Measurements from ENCODE around the gene MUS81.
A peak's percentile ranks its signal among the peaks of the same experiment; 100 is the strongest.

Gene MUS81

DNA sequence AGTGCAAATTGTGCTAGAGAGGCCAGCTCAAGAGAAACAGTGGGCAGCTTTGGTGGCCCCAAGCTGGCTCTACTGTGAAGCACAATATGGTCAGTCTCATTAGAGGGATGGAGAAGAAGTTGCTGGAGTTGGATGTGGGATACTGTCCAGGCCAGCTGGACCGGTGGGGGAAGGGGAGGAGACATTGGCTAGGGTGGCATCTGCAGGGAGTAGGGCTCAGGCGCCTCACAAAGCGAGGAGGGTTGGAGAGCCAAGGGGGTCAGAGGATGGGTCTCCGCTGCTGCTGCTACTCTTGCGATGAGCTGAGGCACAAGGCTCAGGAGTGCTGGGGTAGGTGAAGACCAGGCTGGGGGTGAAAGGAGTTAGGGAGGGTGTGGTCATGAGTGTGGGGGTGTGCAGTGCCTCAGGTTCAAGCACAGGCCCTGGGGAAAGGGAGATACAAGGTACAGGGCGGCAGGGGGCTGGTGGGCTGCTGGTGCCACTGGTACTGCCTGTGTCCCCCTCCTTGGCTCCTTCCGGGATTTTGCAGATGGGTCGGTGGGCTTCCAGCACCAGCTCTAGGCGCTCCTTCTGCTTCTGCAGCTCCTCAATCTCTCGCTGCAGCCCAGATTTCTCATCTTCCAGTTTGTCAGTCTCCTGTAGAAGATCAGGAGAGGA, 32.6 kb downstream of the MUS81 start:
- DNase-seq = no peak

- DNase-seq = peak; percentile 39
Measured at GRCh38 chr11:65894034-65894591, 33.9 kb downstream of the MUS81 start.

DNA sequence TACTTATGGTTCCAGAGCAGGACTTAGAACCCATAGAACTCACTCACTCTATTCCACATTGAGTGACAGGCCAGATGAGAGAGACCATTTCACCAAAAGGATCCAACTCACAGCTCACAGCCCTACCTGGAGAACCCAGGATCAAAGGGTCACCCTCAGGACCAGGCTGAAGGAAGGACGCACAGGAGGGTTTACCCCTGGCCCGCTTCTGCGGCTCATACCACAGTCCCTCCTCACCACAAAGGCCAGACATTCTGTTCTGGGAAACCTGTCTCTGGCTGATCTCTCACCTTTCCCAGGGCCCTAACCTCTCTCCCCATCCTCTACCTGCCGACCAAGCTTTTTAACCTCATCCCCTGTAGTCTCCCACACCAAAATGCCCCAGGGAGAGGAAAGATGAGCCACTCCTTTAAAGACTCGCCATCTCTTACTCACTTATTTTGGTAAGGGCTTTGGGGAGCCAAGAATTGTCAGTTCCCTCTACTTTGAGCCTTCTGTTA, 35.3 kb downstream of the MUS81 start:
- DNase-seq = no peak

GRCh38 chr11:65896034-65896999, 36.1 kb downstream of the MUS81 start:
- DNase-seq = no peak

DNA sequence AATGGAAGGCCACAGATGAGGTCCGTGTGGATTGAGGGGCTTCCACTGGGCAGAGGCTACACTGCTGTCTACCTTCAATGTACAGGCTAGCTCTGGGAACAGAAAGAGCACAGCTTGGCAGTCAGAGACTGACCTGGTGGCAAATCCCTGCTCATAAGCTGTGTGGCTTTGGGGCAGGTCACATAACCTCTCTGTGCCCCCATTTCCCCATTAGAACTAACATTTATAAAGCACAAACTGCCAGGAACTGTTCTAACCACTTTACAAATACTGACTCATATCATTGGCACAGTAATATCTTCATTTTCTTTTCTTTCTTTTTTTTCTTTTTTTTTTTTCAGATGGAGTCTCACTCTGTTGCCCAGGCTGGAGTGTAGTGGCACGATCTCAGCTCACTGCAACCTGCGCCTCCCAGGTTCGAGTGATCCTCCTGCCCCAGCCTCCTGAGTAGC, 36.8 kb downstream of the MUS81 start:
- no peak for DNase-seq

DNA sequence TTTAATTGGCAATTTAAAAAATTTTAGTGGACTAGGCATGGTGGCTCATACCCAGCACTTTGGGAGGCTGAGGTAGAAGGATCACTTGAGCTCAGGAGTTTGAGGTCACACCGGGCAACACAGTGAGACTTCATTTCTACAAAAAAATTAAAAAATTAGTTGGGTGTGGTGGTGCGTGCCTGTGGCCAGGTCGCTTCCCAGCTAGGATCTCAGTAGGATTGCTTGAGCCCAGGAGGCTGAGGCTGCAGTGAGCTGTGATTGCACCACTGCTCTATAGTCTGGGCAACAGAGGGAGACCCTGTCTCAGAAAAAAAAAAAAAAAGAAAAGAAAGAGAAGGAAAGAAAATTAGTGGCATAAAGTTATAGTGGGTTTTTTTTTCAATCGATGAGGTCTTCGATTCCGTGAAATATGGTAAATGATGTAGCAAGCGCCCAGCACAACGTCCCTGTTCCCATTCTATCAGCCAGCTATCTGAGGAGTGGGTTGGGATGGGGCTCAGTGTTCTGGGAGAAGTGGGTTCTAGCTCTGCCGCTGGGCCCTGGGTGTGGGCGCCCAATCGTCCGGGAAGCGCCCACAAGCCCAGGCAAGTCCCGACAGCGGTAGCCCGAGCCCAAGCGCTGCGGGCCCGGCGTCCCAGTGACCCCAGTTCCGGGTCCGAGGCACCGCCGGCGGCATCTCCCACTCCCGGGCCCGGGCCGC, 38.6 kb downstream of the MUS81 start:
- DNase-seq = no peak

GRCh38 chr11:65899356-65900124, 39.3 kb downstream of the MUS81 start:
- DNase-seq = peak; percentile 43

DNA sequence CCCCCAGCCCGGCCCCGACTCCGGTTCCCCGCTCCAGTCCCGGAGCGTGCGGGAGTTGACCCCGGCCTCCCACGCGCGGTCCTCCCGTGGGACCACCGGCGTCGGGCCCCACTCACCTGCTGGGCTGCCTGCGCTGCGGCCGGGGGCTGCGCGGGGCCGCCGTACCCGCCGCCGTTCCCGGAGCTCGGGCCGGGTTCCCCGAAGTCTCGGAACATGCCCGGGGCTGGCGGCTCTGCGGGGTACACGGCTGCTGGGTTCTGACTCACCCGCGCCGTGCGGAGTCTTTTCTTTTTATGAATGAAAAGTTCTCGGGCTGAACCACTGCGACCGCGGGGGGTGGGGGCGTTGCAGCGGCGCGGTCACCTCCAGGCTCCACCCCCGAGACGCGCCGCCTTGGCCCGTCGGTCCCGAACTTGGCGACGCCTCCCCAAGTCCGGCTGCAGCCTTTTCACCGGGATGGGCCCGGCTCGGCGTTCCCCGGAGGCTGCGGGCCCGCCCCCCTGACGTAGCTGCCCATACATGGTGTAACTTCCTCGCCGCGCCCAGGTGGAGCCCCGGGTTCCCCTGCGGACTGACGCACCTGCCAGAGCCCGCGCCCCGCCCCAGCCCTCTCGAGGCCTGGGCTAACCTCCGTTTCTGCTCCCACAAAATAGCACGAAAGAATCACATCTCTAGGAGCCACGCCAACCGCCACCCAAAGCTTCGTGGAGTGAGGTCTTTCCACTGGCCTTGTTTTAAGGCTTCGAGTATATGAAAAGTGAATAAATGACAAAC, 40.1 kb downstream of the MUS81 start, which contains the start of gene FOSL1:
FOSL1 (minus strand) TSS at position 264 of the 774 bp plus-strand sequence; CDS start at position 215, 49 bp downstream.
- DNase-seq = peak; percentile 85

GRCh38 chr11:65900899-65901180, 40.6 kb downstream of the MUS81 start:
- DNase-seq = no peak

DNA sequence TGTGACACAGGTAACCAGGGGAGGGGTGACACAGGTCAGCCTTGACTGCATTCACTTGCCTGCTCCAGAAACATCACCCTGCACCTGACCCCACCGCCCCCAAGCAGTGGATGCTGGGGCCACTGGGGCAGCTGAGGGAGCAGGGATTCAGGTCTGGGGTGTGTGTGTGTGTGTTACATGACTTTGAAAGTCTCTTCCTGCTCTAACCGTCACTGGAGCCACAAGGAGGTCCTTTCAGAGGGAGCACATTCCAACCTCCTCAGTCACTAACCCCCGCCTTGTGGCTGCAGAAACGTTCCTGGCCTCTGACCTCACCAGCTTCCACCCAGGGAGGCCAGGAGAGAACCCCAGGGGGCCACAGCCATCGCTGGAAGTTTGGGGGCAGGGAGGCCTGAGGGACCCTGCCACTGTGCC, 42.8 kb downstream of the MUS81 start:
- DNase-seq = peak; percentile 76

- DNase-seq = no peak
Measured at GRCh38 chr11:65903715-65904114, 43.5 kb downstream of the MUS81 start.

- DNase-seq = peak; percentile 44
Measured at GRCh38 chr11:65906602-65907001, 46.4 kb downstream of the MUS81 start.

DNA sequence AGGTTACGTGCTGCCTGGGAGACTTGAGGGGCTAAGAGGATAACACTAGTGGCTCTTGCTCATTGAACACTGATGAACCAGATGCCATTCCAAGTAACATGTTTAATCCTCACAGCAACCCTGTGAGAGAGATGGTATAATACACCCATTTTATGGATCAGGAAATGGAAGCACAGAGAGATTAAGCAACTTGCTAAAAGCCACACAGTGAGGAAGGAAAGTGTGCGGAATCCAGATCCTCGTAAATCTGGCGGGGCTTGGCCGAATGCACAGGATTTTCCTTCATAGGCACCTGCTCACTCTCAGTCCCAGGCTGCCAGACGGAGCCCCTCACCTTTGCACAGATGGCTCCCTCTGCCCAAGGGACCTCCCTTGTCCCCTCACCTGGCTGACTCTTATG, 47.6 kb downstream of the MUS81 start:
- no peak for DNase-seq

DNA sequence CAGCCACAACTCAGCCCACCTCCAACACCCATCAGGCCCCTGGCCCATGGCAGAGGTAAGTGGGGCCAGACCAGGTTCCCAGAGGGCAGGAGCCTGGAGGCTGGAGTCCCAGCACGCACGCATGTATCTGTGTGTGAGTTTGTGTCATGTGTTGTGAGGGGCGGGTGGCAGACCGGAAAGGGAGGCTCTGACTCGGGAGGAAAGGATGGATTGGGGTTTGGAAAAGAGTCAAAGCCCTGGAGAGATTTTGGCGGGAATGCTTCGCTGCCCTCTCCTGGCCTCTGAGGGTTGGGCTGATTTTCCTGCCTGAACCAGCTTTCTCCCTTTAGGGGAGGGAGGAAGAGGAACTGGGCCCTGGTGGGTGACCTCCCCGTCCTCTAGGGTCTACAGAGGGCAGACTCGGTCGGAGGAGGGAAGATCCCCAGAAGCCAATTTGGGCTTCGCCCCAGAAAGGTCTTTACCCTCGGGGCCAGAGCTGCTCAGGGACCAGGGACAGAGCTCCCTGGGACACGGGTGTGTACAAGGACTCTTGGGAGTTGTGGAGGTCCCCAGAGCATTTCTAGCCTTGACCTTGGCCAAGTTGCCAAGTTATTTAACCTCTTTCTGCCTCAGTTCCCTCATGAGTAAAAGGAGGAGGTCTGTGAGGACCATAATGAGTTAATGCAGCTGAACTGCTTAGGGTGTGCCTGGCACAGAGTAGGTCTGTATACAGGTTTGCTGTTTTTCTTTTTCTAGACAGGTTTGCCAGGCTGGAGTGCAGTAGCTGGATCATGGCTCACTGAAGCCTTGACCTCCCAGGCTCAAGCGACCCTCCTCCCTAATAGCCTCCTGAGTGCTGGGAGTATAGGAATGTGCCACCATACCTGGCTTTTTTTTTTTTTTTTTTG, 51.7 kb downstream of the MUS81 start:
- peak; percentile 72 for DNase-seq

DNA sequence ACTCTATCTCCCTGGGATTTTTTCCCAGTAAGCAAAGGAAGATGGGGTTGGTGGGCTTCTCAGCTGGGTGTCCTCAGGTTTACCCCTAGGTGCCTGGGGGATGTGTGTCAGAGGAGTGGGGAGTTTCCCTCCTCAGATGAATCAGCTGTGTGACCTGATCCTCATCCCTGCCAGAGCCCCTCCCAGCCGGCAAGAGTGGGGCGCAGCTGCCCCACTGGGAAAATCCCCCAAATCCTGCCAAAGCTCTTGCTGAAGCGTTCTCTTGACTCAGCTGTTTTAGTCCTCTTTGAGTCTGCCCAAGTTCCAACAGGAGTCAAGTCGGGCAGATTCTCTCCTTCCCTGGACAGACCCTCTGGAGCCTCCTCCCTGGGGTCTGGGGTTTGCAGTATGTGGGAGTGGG, 52.6 kb downstream of the MUS81 start:
- DNase-seq = no peak

- peak; percentile 60 for DNase-seq
Measured at GRCh38 chr11:65915101-65915820, 55.0 kb downstream of the MUS81 start.

DNA sequence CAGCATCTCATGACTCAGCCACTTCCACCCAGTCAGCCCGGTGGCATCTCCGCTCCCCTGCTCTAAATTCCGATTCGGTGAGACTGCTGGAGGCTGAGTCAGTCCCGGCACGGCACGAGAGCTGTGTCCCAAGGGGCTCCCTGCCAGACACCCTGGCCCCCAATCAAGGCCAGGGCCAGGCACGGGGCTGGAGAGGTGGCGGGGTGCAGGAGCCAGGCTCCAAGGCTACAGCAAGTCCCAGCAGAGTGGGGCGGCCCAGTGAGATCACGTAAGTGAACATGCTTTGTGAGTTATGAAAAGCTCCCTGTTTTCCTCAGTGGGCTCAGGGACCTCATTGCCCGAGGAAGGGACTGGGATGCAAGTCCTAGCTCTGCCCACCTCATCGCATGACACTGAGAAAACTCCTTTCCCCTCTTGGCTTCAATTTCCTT, 55.6 kb downstream of the MUS81 start:
- peak; percentile 72 for DNase-seq
